Inferior parietal cortex (tissue), 1 donor: Measurements from ENCODE around the gene FAM83F.
A peak's percentile ranks its signal among the peaks of the same experiment; 100 is the strongest.
"Not testable (repeated sequence)": the region's sequence is repeated elsewhere in the genome, so short reads cannot be mapped to it uniquely, and the experiment has no call there.

Experiments
- DNase-seq: peaks from one replicate; pipeline ENCODE4 v3.0.0-alpha.2; 2016; ENCODE audit errors: extremely low spot score

FAM83F gene

GRCh38 chr22:39994566-39995392, at the start of gene FAM83F:
Gene FAM83F, plus strand, starts transcription at chr22:39994954. Its CDS starts 89 bp downstream, at chr22:39995043.
- DNase-seq, result no peak

GRCh38 chr22:39946126-39946502, 48.6 kb upstream of the FAM83F start:
- no peak for DNase-seq

GRCh38 chr22:39946503-39947219, 48.1 kb upstream of the FAM83F start:
- DNase-seq, result no peak

- DNase-seq, result no peak
Observed at GRCh38 chr22:39947220-39948216, 47.2 kb upstream of the FAM83F start.

- no peak for DNase-seq
Observed at GRCh38 chr22:39949964-39950737, 44.6 kb upstream of the FAM83F start.

GRCh38 chr22:39951603-39952293, 43.0 kb upstream of the FAM83F start:
- not testable (repeated sequence) for DNase-seq

GRCh38 chr22:39952347-39952746, 42.4 kb upstream of the FAM83F start:
- DNase-seq, result no peak

- no peak for DNase-seq
Observed at GRCh38 chr22:39953101-39953500, 41.7 kb upstream of the FAM83F start.

GRCh38 chr22:39954584-39955055, 40.1 kb upstream of the FAM83F start:
- DNase-seq, result no peak

GRCh38 chr22:39955675-39956074, 39.1 kb upstream of the FAM83F start:
- DNase-seq, result no peak

GRCh38 chr22:39956932-39957664, 37.7 kb upstream of the FAM83F start:
- DNase-seq, result no peak

GRCh38 chr22:39958009-39958711, 36.6 kb upstream of the FAM83F start:
- no peak for DNase-seq

GRCh38 chr22:39958949-39959639, 35.7 kb upstream of the FAM83F start:
- DNase-seq, result no peak

GRCh38 chr22:39959640-39960447, 34.9 kb upstream of the FAM83F start, which contains the start of gene TMA7B:
Gene TMA7B, plus strand, starts transcription at chr22:39960397. Its CDS starts 3,978 bp downstream, at chr22:39964375.
- DNase-seq, result peak; percentile 46

GRCh38 chr22:39960791-39961746, 33.7 kb upstream of the FAM83F start:
- no peak for DNase-seq

- no peak for DNase-seq
Observed at GRCh38 chr22:39962071-39962470, 32.7 kb upstream of the FAM83F start.
